ENCODE data around the gene SPINT4.

- TF ChIP-seq, protein P1, sequence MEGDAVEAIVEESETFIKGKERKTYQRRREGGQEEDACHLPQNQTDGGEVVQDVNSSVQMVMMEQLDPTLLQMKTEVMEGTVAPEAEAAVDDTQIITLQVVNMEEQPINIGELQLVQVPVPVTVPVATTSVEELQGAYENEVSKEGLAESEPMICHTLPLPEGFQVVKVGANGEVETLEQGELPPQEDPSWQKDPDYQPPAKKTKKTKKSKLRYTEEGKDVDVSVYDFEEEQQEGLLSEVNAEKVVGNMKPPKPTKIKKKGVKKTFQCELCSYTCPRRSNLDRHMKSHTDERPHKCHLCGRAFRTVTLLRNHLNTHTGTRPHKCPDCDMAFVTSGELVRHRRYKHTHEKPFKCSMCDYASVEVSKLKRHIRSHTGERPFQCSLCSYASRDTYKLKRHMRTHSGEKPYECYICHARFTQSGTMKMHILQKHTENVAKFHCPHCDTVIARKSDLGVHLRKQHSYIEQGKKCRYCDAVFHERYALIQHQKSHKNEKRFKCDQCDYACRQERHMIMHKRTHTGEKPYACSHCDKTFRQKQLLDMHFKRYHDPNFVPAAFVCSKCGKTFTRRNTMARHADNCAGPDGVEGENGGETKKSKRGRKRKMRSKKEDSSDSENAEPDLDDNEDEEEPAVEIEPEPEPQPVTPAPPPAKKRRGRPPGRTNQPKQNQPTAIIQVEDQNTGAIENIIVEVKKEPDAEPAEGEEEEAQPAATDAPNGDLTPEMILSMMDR (IDR thresholded peaks at IDR 0.05): no peak
- TF ChIP-seq POLR2A (IDR thresholded peaks at IDR 0.05): no peak
- TF ChIP-seq POLR2AphosphoS5 (IDR thresholded peaks at IDR 0.05): no peak
These were observed 43.8 kb downstream of the SPINT4 start for GRCh38 chr20:45765980-45766379.
